ENCODE data around the gene JPT2. TPM values are rescaled to one million over a fixed set of nuclear protein-coding genes. Genes with fewer than 3 reads are reported as not detected.

Gene JPT2
- total RNA-seq, 1 experiment from 2014 or later = 150 TPM

DNA sequence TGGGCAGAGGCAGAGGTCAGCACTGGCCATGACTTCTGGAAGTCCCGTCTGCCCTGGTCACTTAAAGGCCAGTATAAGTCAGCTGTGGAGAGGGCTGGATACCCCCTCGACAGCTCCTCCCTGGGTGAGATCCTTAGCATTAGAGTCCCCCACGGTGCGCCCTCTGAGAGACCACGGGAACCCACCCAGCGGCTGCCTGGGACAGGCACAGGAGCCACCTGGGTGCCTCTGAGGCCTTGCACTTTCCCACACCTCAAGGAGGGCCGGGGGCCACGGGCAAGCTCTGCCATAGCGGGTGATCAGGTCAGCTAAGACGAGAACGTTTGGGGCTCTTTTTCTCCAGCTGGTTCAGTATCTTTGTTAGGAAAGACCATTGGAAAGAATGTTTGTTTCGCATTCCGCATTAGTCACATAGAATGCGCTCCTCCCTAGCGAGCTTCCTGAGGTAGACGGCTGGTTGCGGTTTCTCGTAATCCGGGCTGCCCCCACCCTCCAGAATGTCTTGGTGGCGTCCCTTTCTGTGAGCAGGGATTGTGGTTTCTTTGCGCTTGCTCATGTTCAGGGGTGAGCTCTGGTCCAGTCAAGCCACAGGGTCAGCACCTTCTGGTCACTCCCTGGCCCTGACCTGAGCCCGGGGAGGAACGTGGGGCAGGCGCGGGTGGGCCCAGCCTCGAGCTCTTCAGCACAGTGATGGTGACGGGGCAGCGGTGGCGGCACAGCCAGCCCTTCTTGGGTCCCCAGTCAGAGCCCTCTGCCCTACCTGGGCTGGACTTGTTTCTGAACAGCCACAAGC, 68.0 kb downstream of the JPT2 start:
- no peaks in the 10 kb centered on the region for H3K27me3 Mint-ChIP-seq (ENCODE audit: low read depth)
- ChIA-PET CTCF (interaction anchor here (0.5 to 1.1 kb wide), 2 partner anchors 40 to 202 kb away, joined by 3 to 4 read pairs; partner anchors contain the start of gene MAPK8IP3), POLR2A (no interaction called here)
- DNase-seq (ENCODE audit: low spot score) (no peak), ATAC-seq (no peak)
- no peak overlapping the region for H3K4me3 Mint-ChIP-seq
- H3K4me1 Mint-ChIP-seq = no peaks in the 10 kb centered on the region
- peaks cover 4% of the 10 kb centered on the region for H3K36me3 Mint-ChIP-seq
- TF ChIP-seq ZNF416 (CRISPR knock-in tag; IDR thresholded peaks at IDR 0.05) (no peak), ATF1 (CRISPR knock-in tag; IDR thresholded peaks at IDR 0.05) (no peak), ESRRA (CRISPR knock-in tag; IDR thresholded peaks at IDR 0.05; ENCODE audit: borderline replicate concordance) (no peak), ZNF219 (CRISPR knock-in tag; IDR thresholded peaks at IDR 0.05; ENCODE audit: borderline replicate concordance) (no peak), TEAD4 (CRISPR knock-in tag; IDR thresholded peaks at IDR 0.05) (no peak)
- TF ChIP-seq, protein P1, sequence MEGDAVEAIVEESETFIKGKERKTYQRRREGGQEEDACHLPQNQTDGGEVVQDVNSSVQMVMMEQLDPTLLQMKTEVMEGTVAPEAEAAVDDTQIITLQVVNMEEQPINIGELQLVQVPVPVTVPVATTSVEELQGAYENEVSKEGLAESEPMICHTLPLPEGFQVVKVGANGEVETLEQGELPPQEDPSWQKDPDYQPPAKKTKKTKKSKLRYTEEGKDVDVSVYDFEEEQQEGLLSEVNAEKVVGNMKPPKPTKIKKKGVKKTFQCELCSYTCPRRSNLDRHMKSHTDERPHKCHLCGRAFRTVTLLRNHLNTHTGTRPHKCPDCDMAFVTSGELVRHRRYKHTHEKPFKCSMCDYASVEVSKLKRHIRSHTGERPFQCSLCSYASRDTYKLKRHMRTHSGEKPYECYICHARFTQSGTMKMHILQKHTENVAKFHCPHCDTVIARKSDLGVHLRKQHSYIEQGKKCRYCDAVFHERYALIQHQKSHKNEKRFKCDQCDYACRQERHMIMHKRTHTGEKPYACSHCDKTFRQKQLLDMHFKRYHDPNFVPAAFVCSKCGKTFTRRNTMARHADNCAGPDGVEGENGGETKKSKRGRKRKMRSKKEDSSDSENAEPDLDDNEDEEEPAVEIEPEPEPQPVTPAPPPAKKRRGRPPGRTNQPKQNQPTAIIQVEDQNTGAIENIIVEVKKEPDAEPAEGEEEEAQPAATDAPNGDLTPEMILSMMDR (IDR thresholded peaks at IDR 0.05) = no peak
- TF ChIP-seq, protein P2, sequence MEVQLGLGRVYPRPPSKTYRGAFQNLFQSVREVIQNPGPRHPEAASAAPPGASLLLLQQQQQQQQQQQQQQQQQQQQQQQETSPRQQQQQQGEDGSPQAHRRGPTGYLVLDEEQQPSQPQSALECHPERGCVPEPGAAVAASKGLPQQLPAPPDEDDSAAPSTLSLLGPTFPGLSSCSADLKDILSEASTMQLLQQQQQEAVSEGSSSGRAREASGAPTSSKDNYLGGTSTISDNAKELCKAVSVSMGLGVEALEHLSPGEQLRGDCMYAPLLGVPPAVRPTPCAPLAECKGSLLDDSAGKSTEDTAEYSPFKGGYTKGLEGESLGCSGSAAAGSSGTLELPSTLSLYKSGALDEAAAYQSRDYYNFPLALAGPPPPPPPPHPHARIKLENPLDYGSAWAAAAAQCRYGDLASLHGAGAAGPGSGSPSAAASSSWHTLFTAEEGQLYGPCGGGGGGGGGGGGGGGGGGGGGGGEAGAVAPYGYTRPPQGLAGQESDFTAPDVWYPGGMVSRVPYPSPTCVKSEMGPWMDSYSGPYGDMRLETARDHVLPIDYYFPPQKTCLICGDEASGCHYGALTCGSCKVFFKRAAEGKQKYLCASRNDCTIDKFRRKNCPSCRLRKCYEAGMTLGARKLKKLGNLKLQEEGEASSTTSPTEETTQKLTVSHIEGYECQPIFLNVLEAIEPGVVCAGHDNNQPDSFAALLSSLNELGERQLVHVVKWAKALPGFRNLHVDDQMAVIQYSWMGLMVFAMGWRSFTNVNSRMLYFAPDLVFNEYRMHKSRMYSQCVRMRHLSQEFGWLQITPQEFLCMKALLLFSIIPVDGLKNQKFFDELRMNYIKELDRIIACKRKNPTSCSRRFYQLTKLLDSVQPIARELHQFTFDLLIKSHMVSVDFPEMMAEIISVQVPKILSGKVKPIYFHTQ (CRISPR knock-in tag; IDR thresholded peaks at IDR 0.05) = no peak
- TF ChIP-seq, protein P3, sequence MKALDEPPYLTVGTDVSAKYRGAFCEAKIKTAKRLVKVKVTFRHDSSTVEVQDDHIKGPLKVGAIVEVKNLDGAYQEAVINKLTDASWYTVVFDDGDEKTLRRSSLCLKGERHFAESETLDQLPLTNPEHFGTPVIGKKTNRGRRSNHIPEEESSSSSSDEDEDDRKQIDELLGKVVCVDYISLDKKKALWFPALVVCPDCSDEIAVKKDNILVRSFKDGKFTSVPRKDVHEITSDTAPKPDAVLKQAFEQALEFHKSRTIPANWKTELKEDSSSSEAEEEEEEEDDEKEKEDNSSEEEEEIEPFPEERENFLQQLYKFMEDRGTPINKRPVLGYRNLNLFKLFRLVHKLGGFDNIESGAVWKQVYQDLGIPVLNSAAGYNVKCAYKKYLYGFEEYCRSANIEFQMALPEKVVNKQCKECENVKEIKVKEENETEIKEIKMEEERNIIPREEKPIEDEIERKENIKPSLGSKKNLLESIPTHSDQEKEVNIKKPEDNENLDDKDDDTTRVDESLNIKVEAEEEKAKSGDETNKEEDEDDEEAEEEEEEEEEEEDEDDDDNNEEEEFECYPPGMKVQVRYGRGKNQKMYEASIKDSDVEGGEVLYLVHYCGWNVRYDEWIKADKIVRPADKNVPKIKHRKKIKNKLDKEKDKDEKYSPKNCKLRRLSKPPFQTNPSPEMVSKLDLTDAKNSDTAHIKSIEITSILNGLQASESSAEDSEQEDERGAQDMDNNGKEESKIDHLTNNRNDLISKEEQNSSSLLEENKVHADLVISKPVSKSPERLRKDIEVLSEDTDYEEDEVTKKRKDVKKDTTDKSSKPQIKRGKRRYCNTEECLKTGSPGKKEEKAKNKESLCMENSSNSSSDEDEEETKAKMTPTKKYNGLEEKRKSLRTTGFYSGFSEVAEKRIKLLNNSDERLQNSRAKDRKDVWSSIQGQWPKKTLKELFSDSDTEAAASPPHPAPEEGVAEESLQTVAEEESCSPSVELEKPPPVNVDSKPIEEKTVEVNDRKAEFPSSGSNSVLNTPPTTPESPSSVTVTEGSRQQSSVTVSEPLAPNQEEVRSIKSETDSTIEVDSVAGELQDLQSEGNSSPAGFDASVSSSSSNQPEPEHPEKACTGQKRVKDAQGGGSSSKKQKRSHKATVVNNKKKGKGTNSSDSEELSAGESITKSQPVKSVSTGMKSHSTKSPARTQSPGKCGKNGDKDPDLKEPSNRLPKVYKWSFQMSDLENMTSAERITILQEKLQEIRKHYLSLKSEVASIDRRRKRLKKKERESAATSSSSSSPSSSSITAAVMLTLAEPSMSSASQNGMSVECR (CRISPR knock-in tag; IDR thresholded peaks at IDR 0.05; ENCODE audit: borderline replicate concordance) = no peak
- TF ChIP-seq, protein P4, sequence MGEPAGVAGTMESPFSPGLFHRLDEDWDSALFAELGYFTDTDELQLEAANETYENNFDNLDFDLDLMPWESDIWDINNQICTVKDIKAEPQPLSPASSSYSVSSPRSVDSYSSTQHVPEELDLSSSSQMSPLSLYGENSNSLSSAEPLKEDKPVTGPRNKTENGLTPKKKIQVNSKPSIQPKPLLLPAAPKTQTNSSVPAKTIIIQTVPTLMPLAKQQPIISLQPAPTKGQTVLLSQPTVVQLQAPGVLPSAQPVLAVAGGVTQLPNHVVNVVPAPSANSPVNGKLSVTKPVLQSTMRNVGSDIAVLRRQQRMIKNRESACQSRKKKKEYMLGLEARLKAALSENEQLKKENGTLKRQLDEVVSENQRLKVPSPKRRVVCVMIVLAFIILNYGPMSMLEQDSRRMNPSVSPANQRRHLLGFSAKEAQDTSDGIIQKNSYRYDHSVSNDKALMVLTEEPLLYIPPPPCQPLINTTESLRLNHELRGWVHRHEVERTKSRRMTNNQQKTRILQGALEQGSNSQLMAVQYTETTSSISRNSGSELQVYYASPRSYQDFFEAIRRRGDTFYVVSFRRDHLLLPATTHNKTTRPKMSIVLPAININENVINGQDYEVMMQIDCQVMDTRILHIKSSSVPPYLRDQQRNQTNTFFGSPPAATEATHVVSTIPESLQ (CRISPR knock-in tag; IDR thresholded peaks at IDR 0.05) = no peak
- TF ChIP-seq, protein P5, sequence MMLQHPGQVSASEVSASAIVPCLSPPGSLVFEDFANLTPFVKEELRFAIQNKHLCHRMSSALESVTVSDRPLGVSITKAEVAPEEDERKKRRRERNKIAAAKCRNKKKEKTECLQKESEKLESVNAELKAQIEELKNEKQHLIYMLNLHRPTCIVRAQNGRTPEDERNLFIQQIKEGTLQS (CRISPR knock-in tag; conservative IDR thresholded peaks at IDR 0.05) = no peak
- H3K27ac Mint-ChIP-seq = no peak overlapping the region
- no peaks in the 10 kb centered on the region for H3K9me3 Mint-ChIP-seq

DNA sequence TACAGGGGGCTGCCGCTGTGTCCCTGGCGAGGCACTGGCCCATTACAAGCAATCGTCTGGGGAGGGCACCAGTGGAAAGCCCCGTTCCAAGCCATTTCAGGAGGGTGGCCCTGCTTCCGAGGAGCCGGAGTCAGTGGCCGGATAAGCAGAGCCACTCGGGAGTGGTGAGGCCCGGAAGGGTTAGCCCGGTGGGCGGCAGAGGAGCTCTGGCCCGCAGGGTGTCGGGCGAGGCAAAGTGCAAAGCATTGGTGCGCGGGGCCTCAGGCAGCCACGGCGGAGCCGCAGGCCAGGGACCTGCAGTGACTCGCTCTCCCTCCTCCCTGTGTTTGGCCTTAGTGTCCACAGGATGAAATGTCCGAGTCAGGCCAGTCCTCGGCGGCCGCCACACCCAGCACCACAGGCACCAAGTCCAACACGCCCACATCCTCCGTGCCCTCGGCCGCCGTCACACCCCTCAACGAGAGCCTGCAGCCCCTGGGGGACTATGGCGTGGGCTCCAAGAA, 68.7 kb downstream of the JPT2 start:
- no peak for ATAC-seq
- H3K27me3 Mint-ChIP-seq (ENCODE audit: low read depth) = no peaks in the 10 kb centered on the region
- POLR2A ChIA-PET = interaction anchor here (0.5 kb wide), 1 partner anchor 161 kb away, joined by 3 read pairs; no protein-coding TSS in a partner anchor
- TF ChIP-seq KAT7 (CRISPR knock-in tag; IDR thresholded peaks at IDR 0.05; ENCODE audit: borderline replicate concordance) (no peak), ZNF671 (CRISPR knock-in tag; IDR thresholded peaks at IDR 0.05) (no peak), TEAD1 (CRISPR knock-in tag; IDR thresholded peaks at IDR 0.05) (no peak)
- TF ChIP-seq, protein P2 (CRISPR knock-in tag; IDR thresholded peaks at IDR 0.05) = no peak
- TF ChIP-seq, protein P3 (CRISPR knock-in tag; IDR thresholded peaks at IDR 0.05; ENCODE audit: borderline replicate concordance) = no peak

More for the DNA sequence above, 68.7 kb downstream of the JPT2 start:
- Mint-ChIP-seq H3K36me3 (peaks cover 4% of the 10 kb centered on the region), H3K27ac (no peak overlapping the region), H3K9me3 (no peaks in the 10 kb centered on the region), H3K4me1 (no peaks in the 10 kb centered on the region), H3K4me3 (no peak overlapping the region)
- CTCF ChIA-PET = no interaction called here
- no peak for DNase-seq (ENCODE audit: low spot score)

All from WTC11 (cell line).